ENCODE measurements around the gene FIGLA.
"Not testable (repeated sequence)": the region's sequence is repeated elsewhere in the genome, so short reads cannot be mapped to it uniquely, and the experiment has no call there.

Gene FIGLA

GRCh38 chr2:70743677-70744076, 46.8 kb downstream of the FIGLA start:
- Histone ChIP-seq H3K9me3 (ENCODE audit: control insufficient read depth, low read length) (no peaks in the 10 kb centered on the region), H3K36me3 (ENCODE audit: control insufficient read depth, insufficient read depth, low read length) (no peaks in the 10 kb centered on the region), H3K4me2 (ENCODE audit: low read length) (no peak overlapping the region), H3K27ac (no peak overlapping the region), H2AFZ (no peak overlapping the region), H3K9ac (no peak overlapping the region), H3K79me2 (no peaks in the 10 kb centered on the region), H3K4me3 (ENCODE audit: low read depth, low read length) (no peak overlapping the region), H3K4me1 (no peaks in the 10 kb centered on the region), H3K27me3 (ENCODE audit: control insufficient read depth, insufficient read depth, low read length) (no peaks in the 10 kb centered on the region)
- no peak for TF ChIP-seq CTCF (IDR thresholded peaks at IDR 0.05)

GRCh38 chr2:70743068-70743467, 47.4 kb downstream of the FIGLA start:
- TF ChIP-seq CTCF (IDR thresholded peaks at IDR 0.05), result no peak
- H2AFZ ChIP-seq, result no peak overlapping the region
- H3K36me3 ChIP-seq (ENCODE audit: control insufficient read depth, insufficient read depth, low read length), result no peaks in the 10 kb centered on the region
- H3K27ac ChIP-seq, result no peak overlapping the region
- no peaks in the 10 kb centered on the region for H3K27me3 ChIP-seq (ENCODE audit: control insufficient read depth, insufficient read depth, low read length)
- H3K9me3 ChIP-seq (ENCODE audit: control insufficient read depth, low read length), result no peaks in the 10 kb centered on the region
- no peaks in the 10 kb centered on the region for H3K79me2 ChIP-seq
- H3K4me2 ChIP-seq (ENCODE audit: low read length), result no peak overlapping the region
- H3K9ac ChIP-seq, result no peak overlapping the region
- H3K4me3 ChIP-seq (ENCODE audit: low read depth, low read length), result no peak overlapping the region
- H3K4me1 ChIP-seq, result no peaks in the 10 kb centered on the region

- not testable (repeated sequence) for H3K9me3 ChIP-seq (ENCODE audit: control insufficient read depth, low read length); H3K36me3 ChIP-seq (ENCODE audit: control insufficient read depth, insufficient read depth, low read length); H3K9ac ChIP-seq; H3K4me1 ChIP-seq; H3K79me2 ChIP-seq; H3K4me2 ChIP-seq (ENCODE audit: low read length); H2AFZ ChIP-seq; H3K27me3 ChIP-seq (ENCODE audit: control insufficient read depth, insufficient read depth, low read length); H3K4me3 ChIP-seq (ENCODE audit: low read depth, low read length); H3K27ac ChIP-seq
Observed at GRCh38 chr2:70739492-70739891, 51.0 kb downstream of the FIGLA start.

GRCh38 chr2:70738159-70738558, 52.3 kb downstream of the FIGLA start:
- Histone ChIP-seq H3K4me3 (ENCODE audit: low read depth, low read length) (no peak overlapping the region), H3K9ac (no peak overlapping the region), H3K27ac (no peak overlapping the region), H3K4me2 (ENCODE audit: low read length) (no peak overlapping the region), H3K36me3 (ENCODE audit: control insufficient read depth, insufficient read depth, low read length) (no peaks in the 10 kb centered on the region), H3K9me3 (ENCODE audit: control insufficient read depth, low read length) (no peaks in the 10 kb centered on the region), H3K27me3 (ENCODE audit: control insufficient read depth, insufficient read depth, low read length) (no peaks in the 10 kb centered on the region), H3K79me2 (no peaks in the 10 kb centered on the region), H2AFZ (no peak overlapping the region), H3K4me1 (no peaks in the 10 kb centered on the region)
- TF ChIP-seq CTCF (IDR thresholded peaks at IDR 0.05), result no peak

GRCh38 chr2:70735071-70735470, 55.4 kb downstream of the FIGLA start:
- Histone ChIP-seq H3K4me2 (ENCODE audit: low read length) (no peak overlapping the region), H3K9me3 (ENCODE audit: control insufficient read depth, low read length) (no peaks in the 10 kb centered on the region), H3K4me3 (ENCODE audit: low read depth, low read length) (no peak overlapping the region), H3K9ac (no peak overlapping the region), H3K4me1 (no peaks in the 10 kb centered on the region), H2AFZ (no peak overlapping the region), H3K36me3 (ENCODE audit: control insufficient read depth, insufficient read depth, low read length) (no peaks in the 10 kb centered on the region), H3K27me3 (ENCODE audit: control insufficient read depth, insufficient read depth, low read length) (no peaks in the 10 kb centered on the region), H3K27ac (no peak overlapping the region), H3K79me2 (no peaks in the 10 kb centered on the region)
- TF ChIP-seq CTCF (IDR thresholded peaks at IDR 0.05), result no peak

Measured in parathyroid adenoma (tissue), 2 donors.